Transverse colon (tissue), 4 donors: ENCODE measurements around the gene PMIS2. TPM values are rescaled to one million over a fixed set of nuclear protein-coding genes. Genes with fewer than 3 reads are reported as not detected.

ENCODE experiments used
- DNase-seq: peaks from one replicate; pipeline ENCODE4 v3.0.0-alpha.2; 2019
- H3K27ac ChIP-seq, 4 donors: fragments of 200-600 bp; sonication (generic); 2 replicates each; pipeline ENCODE4 v1.5.1; 2016 to 2018; ENCODE audit warnings: inconsistent platforms in 4 of 4
- H3K27me3 ChIP-seq: fragments of 200-600 bp; sonication (generic); 2 replicates; pipeline ENCODE4 v1.5.1; 2017; ENCODE audit warnings: inconsistent platforms
- H3K36me3 ChIP-seq, 4 donors: fragments of 200-600 bp; sonication (generic); 2 replicates each; pipeline ENCODE4 v1.5.1; 2017 to 2019; ENCODE audit warnings: inconsistent platforms in 4 of 4
- H3K4me1 ChIP-seq, 4 donors: fragments of 200-600 bp; sonication (generic); 2 replicates each; pipeline ENCODE4 v1.5.1; 2017 to 2020; ENCODE audit warnings: inconsistent platforms in 4 of 4
- H3K4me3 ChIP-seq, 4 donors: fragments of 200-600 bp; sonication (generic); 1 replicate in 1 of 4; 2 replicates in 3 of 4; pipeline versions ENCODE4 v1.5.1 to v1.6.1; 2017 to 2019; ENCODE audit warnings: inconsistent platforms in 4 of 4
- H3K9me3 ChIP-seq, 2 donors: fragments of 200-600 bp; sonication (generic); 2 replicates each; pipeline ENCODE4 v1.5.1; 2017 to 2019; ENCODE audit warnings: inconsistent platforms in 2 of 2
- EP300 ChIP-seq: sonication (generic); formaldehyde crosslinking; IDR thresholded peaks from one replicate; pipeline ENCODE4 v1.6.1; 2017; ENCODE audit warnings: antibody characterized with exemption, low read depth
- POLR2A ChIP-seq: fragments of 450-650 bp; IDR thresholded peaks from one replicate; pipeline ENCODE4 v1.6.1; 2016; ENCODE audit warnings: antibody characterized with exemption, mild to moderate bottlenecking, moderate library complexity
- POLR2AphosphoS5 ChIP-seq, 3 donors: sonication (generic); formaldehyde crosslinking; IDR thresholded peaks; one replicate each; pipeline ENCODE4 v1.6.1; 2016; ENCODE audit warnings: antibody characterized with exemption in 3 of 3
- WGBS, 2 donors: methylation state at CpG; one replicate each; pipeline ENCODE4 v1.1.5; 2018; ENCODE audit warnings: low coverage in 1 of 2; 5-methylcytosine and 5-hydroxymethylcytosine counted together
- in situ Hi-C, 4 donors: fragments of 200-750 bp; cut with MboI; loops; one replicate each; pipeline versions ENCODE4 v1.15.0 to v1.15.1; 2017; ENCODE audit warnings: low sequenced_read_pairs in 3 of 4, low pct_ligation_motif_present in 1 of 4, low pct_unique_long_range_greater_than_20kb in 1 of 4
- intact Hi-C: fragments of 100-400 bp; cut with DNase I; formaldehyde crosslinking; loops from one replicate; pipeline ENCODE4 v1.15.1; 2023; ENCODE audit warnings: low total_unique reads
- total RNA-seq, 4 donors: library from RNA; depleted of rRNA; stranded (reverse); fragments of >200 nt; gene quantifications; one replicate each; pipeline ENCODE4 v1.1.0, GENCODE V29; 2016
- TF ChIP-seq, protein P1 (sequence below), 5 experiments: fragments of 200-600 bp in 3 of 5; fragments of 450-650 bp in 2 of 5; sonication (generic) in 3 of 5; IDR thresholded peaks; 1 replicate in 2 of 5; 2 replicates in 3 of 5; pipeline ENCODE4 v1.5.1; 2016 to 2017; ENCODE audit warnings: antibody characterized with exemption in 5 of 5, inconsistent platforms in 3 of 5, mild to moderate bottlenecking in 2 of 5, moderate library complexity in 1 of 5

Gene PMIS2
- total RNA-seq, 4 donors from 2014 or later = not detected

- no peaks in the 10 kb centered on the region for H3K36me3 ChIP-seq
- no peak for DNase-seq
- TF ChIP-seq POLR2A (no peak), POLR2AphosphoS5 (IDR thresholded peaks at IDR 0.05) (no peak), EP300 (no peak)
- TF ChIP-seq, protein P1, sequence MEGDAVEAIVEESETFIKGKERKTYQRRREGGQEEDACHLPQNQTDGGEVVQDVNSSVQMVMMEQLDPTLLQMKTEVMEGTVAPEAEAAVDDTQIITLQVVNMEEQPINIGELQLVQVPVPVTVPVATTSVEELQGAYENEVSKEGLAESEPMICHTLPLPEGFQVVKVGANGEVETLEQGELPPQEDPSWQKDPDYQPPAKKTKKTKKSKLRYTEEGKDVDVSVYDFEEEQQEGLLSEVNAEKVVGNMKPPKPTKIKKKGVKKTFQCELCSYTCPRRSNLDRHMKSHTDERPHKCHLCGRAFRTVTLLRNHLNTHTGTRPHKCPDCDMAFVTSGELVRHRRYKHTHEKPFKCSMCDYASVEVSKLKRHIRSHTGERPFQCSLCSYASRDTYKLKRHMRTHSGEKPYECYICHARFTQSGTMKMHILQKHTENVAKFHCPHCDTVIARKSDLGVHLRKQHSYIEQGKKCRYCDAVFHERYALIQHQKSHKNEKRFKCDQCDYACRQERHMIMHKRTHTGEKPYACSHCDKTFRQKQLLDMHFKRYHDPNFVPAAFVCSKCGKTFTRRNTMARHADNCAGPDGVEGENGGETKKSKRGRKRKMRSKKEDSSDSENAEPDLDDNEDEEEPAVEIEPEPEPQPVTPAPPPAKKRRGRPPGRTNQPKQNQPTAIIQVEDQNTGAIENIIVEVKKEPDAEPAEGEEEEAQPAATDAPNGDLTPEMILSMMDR (IDR thresholded peaks at IDR 0.05) = no peak
- 71% methylated on average over 1 of the region's 1 CpG; no CpG with 5 or more reads in 1 of the 2 donors for WGBS, 2 donors
- H3K9me3 ChIP-seq = no peaks in the 10 kb centered on the region
- intact Hi-C loops = no loop called here
- H3K27ac ChIP-seq = no peak overlapping the region
- no peaks in the 10 kb centered on the region for H3K27me3 ChIP-seq
- in situ Hi-C loops = no loop called here
- peaks cover 3 to 13% (median 11%) of the 10 kb centered on the region in 4 donors for H3K4me1 ChIP-seq
- no peak overlapping the region for H3K4me3 ChIP-seq
Observed at GRCh38 chr19:35613574-35613973, 27.6 kb downstream of the PMIS2 start.

DNA sequence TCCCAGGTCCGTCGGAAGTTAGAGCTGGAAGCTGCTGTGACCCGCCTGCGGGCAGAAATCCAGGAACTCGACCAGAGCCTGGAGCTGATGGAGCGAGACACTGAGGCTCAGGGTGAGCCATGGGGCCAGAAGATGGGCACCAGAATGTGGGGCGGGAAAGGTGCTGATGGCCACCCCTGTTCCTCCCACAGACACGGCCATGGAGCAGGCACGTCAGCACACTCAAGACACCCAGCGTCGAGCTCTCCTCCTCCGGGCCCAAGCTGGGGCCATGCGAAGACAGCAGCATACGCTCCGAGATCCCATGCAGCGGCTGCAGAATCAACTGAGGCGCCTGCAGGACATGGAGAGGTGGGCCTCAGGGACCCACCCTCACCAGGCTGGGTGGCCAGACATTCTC lies 29.1 kb downstream of the PMIS2 start:
- TF ChIP-seq, protein P1 (IDR thresholded peaks at IDR 0.05) = no peak
- TF ChIP-seq EP300 = no peak
- TF ChIP-seq POLR2A = no peak
- TF ChIP-seq POLR2AphosphoS5 (IDR thresholded peaks at IDR 0.05) = no peak
- intact Hi-C loops (no loop called here), in situ Hi-C loops (no loop called here)
- H3K27ac ChIP-seq = no peak overlapping the region
- whole genome bisulfite sequencing, 2 donors = 95% methylated on average over 17 of the region's 17 CpGs; no CpG with 5 or more reads in 1 of the 2 donors
- H3K36me3 ChIP-seq = no peaks in the 10 kb centered on the region
- no peak for DNase-seq
- H3K27me3 ChIP-seq = no peaks in the 10 kb centered on the region
- peaks cover 3 to 13% (median 11%) of the 10 kb centered on the region in 4 donors for H3K4me1 ChIP-seq
- no peak overlapping the region for H3K4me3 ChIP-seq
- H3K9me3 ChIP-seq = no peaks in the 10 kb centered on the region

DNA sequence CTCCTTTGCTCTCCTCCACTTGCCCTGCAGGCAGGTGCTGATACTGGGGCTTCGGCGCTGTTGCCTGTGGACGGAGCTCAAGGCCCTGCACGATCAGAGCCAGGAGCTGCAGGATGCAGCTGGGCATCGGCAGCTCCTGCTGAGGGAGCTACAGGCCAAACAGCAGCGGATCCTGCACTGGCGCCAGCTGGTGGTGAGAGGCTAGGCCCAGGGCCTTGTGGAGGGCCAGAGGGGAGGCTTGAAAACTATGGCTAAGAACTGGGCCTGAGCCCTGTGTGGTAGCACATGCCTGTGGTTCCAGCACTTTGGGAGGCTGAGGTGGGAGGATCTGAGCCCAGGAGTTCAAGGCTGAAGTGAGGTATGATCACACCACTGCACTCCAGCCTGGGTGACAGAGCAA lies 32.9 kb downstream of the PMIS2 start:
- no peak overlapping the region for H3K4me3 ChIP-seq
- no peaks in the 10 kb centered on the region for H3K27me3 ChIP-seq
- no peak overlapping the region for H3K27ac ChIP-seq
- H3K9me3 ChIP-seq = no peaks in the 10 kb centered on the region
- TF ChIP-seq, protein P1 (IDR thresholded peaks at IDR 0.05) = no peak
- no peak for TF ChIP-seq POLR2A
- TF ChIP-seq EP300 = no peak
- no peak for TF ChIP-seq POLR2AphosphoS5 (IDR thresholded peaks at IDR 0.05)
- 92% methylated on average over 7 of the region's 7 CpGs; no CpG with 5 or more reads in 1 of the 2 donors for WGBS, 2 donors
- in situ Hi-C loops (no loop called here), intact Hi-C loops (no loop called here)
- no peaks in the 10 kb centered on the region for H3K36me3 ChIP-seq
- no peaks in the 10 kb centered on the region for H3K4me1 ChIP-seq
- DNase-seq = no peak

GRCh38 chr19:35619290-35619923 lies 33.4 kb downstream of the PMIS2 start:
- no peak for DNase-seq
- intact Hi-C loops (no loop called here), in situ Hi-C loops (no loop called here)
- Histone ChIP-seq H3K27ac (no peak overlapping the region), H3K9me3 (no peaks in the 10 kb centered on the region), H3K4me1 (no peaks in the 10 kb centered on the region), H3K36me3 (no peaks in the 10 kb centered on the region), H3K4me3 (no peak overlapping the region), H3K27me3 (no peaks in the 10 kb centered on the region)
- 98% methylated on average over 11 of the region's 12 CpGs; no CpG with 5 or more reads in 1 of the 2 donors for WGBS, 2 donors
- no peak for TF ChIP-seq POLR2AphosphoS5 (IDR thresholded peaks at IDR 0.05)
- no peak for TF ChIP-seq POLR2A

- Histone ChIP-seq H3K4me1 (no peaks in the 10 kb centered on the region), H3K27ac (no peak overlapping the region), H3K27me3 (no peaks in the 10 kb centered on the region), H3K9me3 (no peaks in the 10 kb centered on the region), H3K36me3 (no peaks in the 10 kb centered on the region), H3K4me3 (no peak overlapping the region)
- no peak for TF ChIP-seq POLR2AphosphoS5 (IDR thresholded peaks at IDR 0.05)
- TF ChIP-seq, protein P1 (IDR thresholded peaks at IDR 0.05) = no peak
- no peak for TF ChIP-seq EP300
- no peak for TF ChIP-seq POLR2A
- in situ Hi-C loops (no loop called here), intact Hi-C loops (no loop called here)
- 92% methylated on average over 17 of the region's 17 CpGs; no CpG with 5 or more reads in 1 of the 2 donors for WGBS, 2 donors
- no peak for DNase-seq
Observed at GRCh38 chr19:35620001-35620400, 34.0 kb downstream of the PMIS2 start.
